K562 (cell line): Measurements from ENCODE around the gene GRID2IP. TPM values are rescaled to one million over a fixed set of nuclear protein-coding genes. Genes with fewer than 3 reads are reported as not detected.
A peak's percentile ranks its signal among the peaks of the same experiment; 100 is the strongest.

ENCODE experiments used
- ATF7 ChIP-seq: fragments of 450-650 bp; IDR thresholded peaks from 2 replicates; pipeline ENCODE4 v1.7.1; 2014; ENCODE audit warnings: mild to moderate bottlenecking, moderate library complexity
- BRD9 ChIP-seq: fragments of 450-650 bp; IDR thresholded peaks from 2 replicates; pipeline ENCODE4 v1.6.1; 2018; ENCODE audit warnings: low read depth; ENCODE audit not compliant: partially characterized antibody
- CSDE1 ChIP-seq, 2 experiments: fragments of 450-650 bp; IDR thresholded peaks; 2 replicates each; pipeline ENCODE4 v1.6.1; 2016; ENCODE audit warnings: mild to moderate bottlenecking in 1 of 2
- EP300 ChIP-seq: IDR thresholded peaks from 2 replicates; pipeline ENCODE4 v1.6.1; 2012; ENCODE audit warnings: low read length, improper control_type of control experiment
- HCFC1 ChIP-seq: IDR thresholded peaks from 2 replicates; pipeline ENCODE4 v1.6.1; 2012; ENCODE audit warnings: low read depth, low read length, improper control_type of control experiment
- HDAC2 ChIP-seq: fragments of 450-650 bp; IDR thresholded peaks from 2 replicates; pipeline ENCODE4 v1.6.1; 2016; ENCODE audit warnings: mild to moderate bottlenecking
- HNRNPLL ChIP-seq: fragments of 200-400 bp; formaldehyde crosslinking; IDR thresholded peaks from 2 replicates; pipeline ENCODE4 v1.6.1; 2017; ENCODE audit warnings: low read length, low read depth, mild to moderate bottlenecking; ENCODE audit not compliant: poor library complexity, severe bottlenecking
- KAT7 ChIP-seq: sonication (generic); formaldehyde crosslinking; IDR thresholded peaks from 2 replicates; pipeline ENCODE4 v1.8.0; 2022; ENCODE audit warnings: missing genetic modification reagents, mild to moderate bottlenecking, borderline replicate concordance
- NFRKB ChIP-seq: fragments of 450-650 bp; IDR thresholded peaks from 2 replicates; pipeline ENCODE4 v1.6.1; 2016; ENCODE audit warnings: low read depth
- POLR2A ChIP-seq: fragments of 450-650 bp; conservative IDR thresholded peaks from 2 replicates; pipeline ENCODE4 v1.6.1; 2016
- PRMT5 ChIP-seq: sonication (generic); formaldehyde crosslinking; IDR thresholded peaks from 2 replicates; pipeline ENCODE4 v1.5.0; 2020; ENCODE audit warnings: missing genetic modification reagents
- RNF2 ChIP-seq: sonication (generic); IDR thresholded peaks from 2 replicates; pipeline ENCODE4 v1.6.1; 2016
- TARDBP ChIP-seq: fragments of 450-650 bp; IDR thresholded peaks from 2 replicates; pipeline ENCODE4 v1.6.1; 2016
- TCF3 ChIP-seq: sonication (generic); formaldehyde crosslinking; IDR thresholded peaks from 2 replicates; pipeline ENCODE4 v1.4.0; 2020; ENCODE audit warnings: mild to moderate bottlenecking, missing genetic modification reagents
- ZBTB9 ChIP-seq: fragments of 450-650 bp; formaldehyde crosslinking; IDR thresholded peaks from 2 replicates; pipeline ENCODE4 v1.4.0; 2020; ENCODE audit warnings: mild to moderate bottlenecking, moderate library complexity
- ZNF121 ChIP-seq: sonication (generic); formaldehyde crosslinking; conservative IDR thresholded peaks from 2 replicates; pipeline ENCODE4 v1.8.0; 2022; ENCODE audit warnings: missing genetic modification reagents
- ZNF41 ChIP-seq: fragments of 250-450 bp; sonication (Bioruptor Pico); conservative IDR thresholded peaks from 2 replicates; pipeline ENCODE4 v1.4.0; 2020; ENCODE audit warnings: mild to moderate bottlenecking
- ZNF431 ChIP-seq: sonication (generic); formaldehyde crosslinking; IDR thresholded peaks from 2 replicates; pipeline ENCODE4 v1.8.0; 2022; ENCODE audit warnings: mild to moderate bottlenecking, missing genetic modification reagents
- ZNF696 ChIP-seq: fragments of 250-450 bp; sonication (Bioruptor Pico); conservative IDR thresholded peaks from 2 replicates; pipeline ENCODE4 v1.4.0; 2020; ENCODE audit warnings: mild to moderate bottlenecking, moderate library complexity
- polyA plus RNA-seq, 8 experiments: library from polyadenylated mRNA; depleted of rRNA in 4 of 8; stranded (reverse) in 5 of 8; unstranded in 3 of 8; fragments of >200 nt; fragmentation: Nextera tagmentation in 2 of 8; fragmentation: Illumina TruSeq in 1 of 8; extraction: Ambion mirVana in 2 of 8; extraction: Trizol in 1 of 8; gene quantifications; 2 replicates each; pipeline versions ENCODE4 v1.2.1 to v1.2.3, GENCODE V29; 2011 to 2014; ENCODE audit warnings: inconsistent platforms in 1 of 8, missing spikeins in 1 of 8
- total RNA-seq, 7 experiments: library from RNA; depleted of rRNA in 6 of 7; stranded (reverse); fragments of >200 nt in 6 of 7; fragmentation: Illumina TruSeq in 2 of 7; extraction: Trizol in 2 of 7; gene quantifications; 2 replicates each; pipeline versions ENCODE4 v1.2.1 to v1.2.3, GENCODE V29; 2011 to 2021; ENCODE audit warnings: low replicate concordance in 1 of 7
- TF ChIP-seq, protein P1 (sequence below): fragments of 450-650 bp; IDR thresholded peaks from 2 replicates; pipeline ENCODE4 v1.6.1; 2018; ENCODE audit warnings: mild to moderate bottlenecking, low read depth; ENCODE audit not compliant: partially characterized antibody
- TF ChIP-seq, protein P2 (sequence below), 2 experiments: IDR thresholded peaks; 2 replicates each; pipeline ENCODE4 v1.6.1; 2011; ENCODE audit warnings: borderline replicate concordance in 1 of 2, control low read depth in 1 of 2, low read depth in 1 of 2, low read length in 1 of 2, mild to moderate bottlenecking in 1 of 2, mixed read lengths in 1 of 2, moderate library complexity in 1 of 2; ENCODE audit not compliant: insufficient read depth in 1 of 2, insufficient read length in 1 of 2, poor library complexity in 1 of 2, severe bottlenecking in 1 of 2; ENCODE audit errors: extremely low read depth in 1 of 2
- TF ChIP-seq, protein P3 (sequence below): fragments of 450-650 bp; IDR thresholded peaks from 2 replicates; pipeline ENCODE4 v1.6.1; 2018; ENCODE audit not compliant: partially characterized antibody

Gene GRID2IP
- total and polyA plus RNA-seq, 9 of the 15 experiments (the other 6 are each of a cell fraction or from before 2014, with no cell fraction given), result not detected

- TF ChIP-seq, protein P1, sequence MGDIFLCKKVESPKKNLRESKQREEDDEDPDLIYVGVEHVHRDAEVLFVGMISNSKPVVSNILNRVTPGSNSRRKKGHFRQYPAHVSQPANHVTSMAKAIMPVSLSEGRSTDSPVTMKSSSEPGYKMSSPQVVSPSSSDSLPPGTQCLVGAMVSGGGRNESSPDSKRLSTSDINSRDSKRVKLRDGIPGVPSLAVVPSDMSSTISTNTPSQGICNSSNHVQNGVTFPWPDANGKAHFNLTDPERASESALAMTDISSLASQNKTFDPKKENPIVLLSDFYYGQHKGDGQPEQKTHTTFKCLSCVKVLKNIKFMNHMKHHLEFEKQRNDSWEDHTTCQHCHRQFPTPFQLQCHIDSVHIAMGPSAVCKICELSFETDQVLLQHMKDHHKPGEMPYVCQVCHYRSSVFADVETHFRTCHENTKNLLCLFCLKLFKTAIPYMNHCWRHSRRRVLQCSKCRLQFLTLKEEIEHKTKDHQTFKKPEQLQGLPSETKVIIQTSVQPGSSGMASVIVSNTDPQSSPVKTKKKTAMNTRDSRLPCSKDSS, result no peak
- TF ChIP-seq KAT7 (CRISPR knock-in tag), result peak; percentile 76; the same call in 1 of the 2 replicates
- no peak for TF ChIP-seq TCF3 (CRISPR knock-in tag)
- peak; percentile 74 for TF ChIP-seq HCFC1
- TF ChIP-seq EP300, result peak; percentile 13; the same call in 1 of the 2 replicates
- TF ChIP-seq, protein P2, sequence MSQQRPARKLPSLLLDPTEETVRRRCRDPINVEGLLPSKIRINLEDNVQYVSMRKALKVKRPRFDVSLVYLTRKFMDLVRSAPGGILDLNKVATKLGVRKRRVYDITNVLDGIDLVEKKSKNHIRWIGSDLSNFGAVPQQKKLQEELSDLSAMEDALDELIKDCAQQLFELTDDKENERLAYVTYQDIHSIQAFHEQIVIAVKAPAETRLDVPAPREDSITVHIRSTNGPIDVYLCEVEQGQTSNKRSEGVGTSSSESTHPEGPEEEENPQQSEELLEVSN (IDR thresholded peaks at IDR 0.05; ENCODE audit: borderline replicate concordance in 1 of 2, extremely low read depth in 1 of 2, insufficient read depth in 1 of 2, insufficient read length in 1 of 2, low read depth in 1 of 2, low read length in 1 of 2, poor library complexity in 1 of 2, severe bottlenecking in 1 of 2), result peak; percentile 12 to 64
- TF ChIP-seq POLR2A, result peak; percentile 98
- peak; percentile 43 for TF ChIP-seq HNRNPLL
- no peak for TF ChIP-seq ZNF41
- TF ChIP-seq ZBTB9 (CRISPR knock-in tag), result no peak
- TF ChIP-seq PRMT5 (CRISPR knock-in tag), result 0 out of 2 replicates have a peak, but pooled peaks have one; percentile 65
- peak; percentile 44; the same call in 1 of the 2 replicates for TF ChIP-seq TARDBP
- TF ChIP-seq ATF7, result peak; percentile 90
- peak; percentile 54; the same call in 1 of the 2 replicates for TF ChIP-seq NFRKB
- TF ChIP-seq ZNF121 (CRISPR knock-in tag), result no peak
- peak in 1 of 2 experiments; percentile 61; a peak in 1 of 4 replicates for TF ChIP-seq CSDE1 (IDR thresholded peaks at IDR 0.05)
- TF ChIP-seq RNF2, result peak; percentile 35; the same call in 1 of the 2 replicates
- peak; percentile 44 for TF ChIP-seq BRD9
- peak; percentile 60; the same call in 1 of the 2 replicates for TF ChIP-seq HDAC2
- no peak for TF ChIP-seq ZNF431 (CRISPR knock-in tag)
- TF ChIP-seq, protein P3, sequence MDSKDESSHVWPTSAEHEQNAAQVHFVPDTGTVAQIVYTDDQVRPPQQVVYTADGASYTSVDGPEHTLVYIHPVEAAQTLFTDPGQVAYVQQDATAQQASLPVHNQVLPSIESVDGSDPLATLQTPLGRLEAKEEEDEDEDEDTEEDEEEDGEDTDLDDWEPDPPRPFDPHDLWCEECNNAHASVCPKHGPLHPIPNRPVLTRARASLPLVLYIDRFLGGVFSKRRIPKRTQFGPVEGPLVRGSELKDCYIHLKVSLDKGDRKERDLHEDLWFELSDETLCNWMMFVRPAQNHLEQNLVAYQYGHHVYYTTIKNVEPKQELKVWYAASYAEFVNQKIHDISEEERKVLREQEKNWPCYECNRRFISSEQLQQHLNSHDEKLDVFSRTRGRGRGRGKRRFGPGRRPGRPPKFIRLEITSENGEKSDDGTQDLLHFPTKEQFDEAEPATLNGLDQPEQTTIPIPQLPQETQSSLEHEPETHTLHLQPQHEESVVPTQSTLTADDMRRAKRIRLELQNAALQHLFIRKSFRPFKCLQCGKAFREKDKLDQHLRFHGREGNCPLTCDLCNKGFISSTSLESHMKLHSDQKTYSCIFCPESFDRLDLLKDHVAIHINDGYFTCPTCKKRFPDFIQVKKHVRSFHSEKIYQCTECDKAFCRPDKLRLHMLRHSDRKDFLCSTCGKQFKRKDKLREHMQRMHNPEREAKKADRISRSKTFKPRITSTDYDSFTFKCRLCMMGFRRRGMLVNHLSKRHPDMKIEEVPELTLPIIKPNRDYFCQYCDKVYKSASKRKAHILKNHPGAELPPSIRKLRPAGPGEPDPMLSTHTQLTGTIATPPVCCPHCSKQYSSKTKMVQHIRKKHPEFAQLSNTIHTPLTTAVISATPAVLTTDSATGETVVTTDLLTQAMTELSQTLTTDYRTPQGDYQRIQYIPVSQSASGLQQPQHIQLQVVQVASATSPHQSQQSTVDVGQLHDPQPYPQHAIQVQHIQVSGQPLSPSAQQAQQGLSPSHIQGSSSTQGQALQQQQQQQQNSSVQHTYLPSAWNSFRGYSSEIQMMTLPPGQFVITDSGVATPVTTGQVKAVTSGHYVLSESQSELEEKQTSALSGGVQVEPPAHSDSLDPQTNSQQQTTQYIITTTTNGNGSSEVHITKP, result peak; percentile 79
- TF ChIP-seq ZNF696 (CRISPR knock-in tag), result no peak
Observed at GRCh38 chr7:6577369-6578113, 26.3 kb upstream of the GRID2IP start, which contains the start of gene ZDHHC4 (continued).
